GM21825 (cell line): ENCODE data around the gene SEC22C.

Experiments
- ATAC-seq: cut with Tn5 transposase; IDR thresholded peaks from one replicate; pipeline ENCODE4 v1.9.1; 2021; ENCODE audit warnings: mild to moderate bottlenecking, moderate library complexity; ENCODE audit not compliant: unreplicated experiment

Gene SEC22C

GRCh38 chr3:42515976-42516375 is 65.8 kb downstream of the SEC22C start:
- ATAC-seq: no peak

GRCh38 chr3:42515391-42515916 is 66.3 kb downstream of the SEC22C start:
- no peak for ATAC-seq

GRCh38 chr3:42514876-42515275 is 66.9 kb downstream of the SEC22C start:
- no peak for ATAC-seq

- no peak for ATAC-seq
These were observed 68.2 kb downstream of the SEC22C start for GRCh38 chr3:42513521-42513920.

- no peak for ATAC-seq
These were observed 68.6 kb downstream of the SEC22C start for GRCh38 chr3:42513121-42513520.

GRCh38 chr3:42511736-42512135 is 70.0 kb downstream of the SEC22C start:
- ATAC-seq: no peak

GRCh38 chr3:42511201-42511600 is 70.6 kb downstream of the SEC22C start:
- no peak for ATAC-seq

- no peak for ATAC-seq
These were observed 71.4 kb downstream of the SEC22C start for GRCh38 chr3:42510325-42510724.

- no peak for ATAC-seq
These were observed 72.7 kb downstream of the SEC22C start for GRCh38 chr3:42509111-42509510.

GRCh38 chr3:42508562-42508961 is 73.2 kb downstream of the SEC22C start:
- no peak for ATAC-seq

GRCh38 chr3:42507761-42508335 is 73.9 kb downstream of the SEC22C start:
- ATAC-seq: no peak

- ATAC-seq: no peak
These were observed 74.5 kb downstream of the SEC22C start for GRCh38 chr3:42507252-42507651.

GRCh38 chr3:42505849-42506410 is 75.8 kb downstream of the SEC22C start:
- ATAC-seq: no peak

- ATAC-seq: no peak
These were observed 76.5 kb downstream of the SEC22C start for GRCh38 chr3:42505128-42505848.

GRCh38 chr3:42504334-42505127 is 77.2 kb downstream of the SEC22C start:
- ATAC-seq: no peak

- no peak for ATAC-seq
These were observed 77.8 kb downstream of the SEC22C start for GRCh38 chr3:42503957-42504333.

- no peak for ATAC-seq
These were observed 78.4 kb downstream of the SEC22C start for GRCh38 chr3:42503251-42503924.

- ATAC-seq: peak; percentile 94
These were observed 79.1 kb downstream of the SEC22C start, which contains the start of gene VIPR1 for GRCh38 chr3:42502429-42503250. VIPR1 (plus strand) TSS chr3:42502643; CDS start chr3:42502736, 93 bp downstream.

- peak; percentile 14 for ATAC-seq
These were observed 79.9 kb downstream of the SEC22C start for GRCh38 chr3:42501681-42502428.
